ENCODE results near the gene LETM1. TPM values are rescaled to one million over a fixed set of nuclear protein-coding genes. Genes with fewer than 3 reads are reported as not detected.

Gene LETM1
- total RNA-seq, 6 donors from 2014 or later = 31.4 to 98.5 (median 47.8) TPM

GRCh38 chr4:1806596-1807331 is 49.2 kb downstream of the LETM1 start:
- peak in 1 of 2 donors; percentile 77 for DNase-seq
- Histone ChIP-seq H3K36me3 (peaks cover 0 to 36% (median 16%) of the 10 kb centered on the region in 4 donors), H3K9me3 (no peaks in the 10 kb centered on the region), H3K4me3 (no peak overlapping the region), H3K27ac (no peak overlapping the region), H3K4me1 (no peaks in the 10 kb centered on the region), H3K27me3 (no peaks in the 10 kb centered on the region)
- 88 to 90% methylated on average over 23 to 34 of the region's 41 CpGs for WGBS, 2 donors
- TF ChIP-seq CTCF (IDR thresholded peaks at IDR 0.05) (no peak), POLR2A (IDR thresholded peaks at IDR 0.05) (no peak), POLR2AphosphoS5 (IDR thresholded peaks at IDR 0.05) (no peak), EP300 (IDR thresholded peaks at IDR 0.05) (no peak)
- no peak for ATAC-seq (ENCODE audit: low FRiP score in 2 of 2)

GRCh38 chr4:1806223-1806564 is 49.8 kb downstream of the LETM1 start:
- Histone ChIP-seq H3K27me3 (no peaks in the 10 kb centered on the region), H3K36me3 (peaks cover 0 to 38% (median 16%) of the 10 kb centered on the region in 4 donors), H3K4me1 (no peaks in the 10 kb centered on the region), H3K4me3 (no peak overlapping the region), H3K9me3 (no peaks in the 10 kb centered on the region), H3K27ac (no peak overlapping the region)
- ATAC-seq (ENCODE audit: low FRiP score in 2 of 2) = no peak
- TF ChIP-seq POLR2A (IDR thresholded peaks at IDR 0.05) (no peak), CTCF (IDR thresholded peaks at IDR 0.05) (no peak), POLR2AphosphoS5 (IDR thresholded peaks at IDR 0.05) (no peak), EP300 (IDR thresholded peaks at IDR 0.05) (no peak)
- peak in 1 of 2 donors; percentile 77 for DNase-seq
- 89% methylated on average over 5 to 11 of the region's 11 CpGs for WGBS, 2 donors

- Histone ChIP-seq H3K27ac (no peak overlapping the region), H3K36me3 (peaks cover 0 to 38% (median 14%) of the 10 kb centered on the region in 4 donors), H3K9me3 (no peaks in the 10 kb centered on the region), H3K4me1 (no peaks in the 10 kb centered on the region), H3K4me3 (no peak overlapping the region), H3K27me3 (no peaks in the 10 kb centered on the region)
- 90 to 92% methylated on average over 33 to 44 of the region's 47 CpGs for WGBS, 2 donors
- no peak for ATAC-seq (ENCODE audit: low FRiP score in 2 of 2)
- DNase-seq = peak in 1 of 2 donors; percentile 84
- no peak for TF ChIP-seq EP300 (IDR thresholded peaks at IDR 0.05)
- no peak for TF ChIP-seq POLR2AphosphoS5 (IDR thresholded peaks at IDR 0.05)
- no peak for TF ChIP-seq POLR2A (IDR thresholded peaks at IDR 0.05)
- TF ChIP-seq CTCF (IDR thresholded peaks at IDR 0.05) = no peak
Measured at GRCh38 chr4:1805493-1806222, 50.3 kb downstream of the LETM1 start.

GRCh38 chr4:1804638-1805492 is 51.1 kb downstream of the LETM1 start:
- 92% methylated on average over 27 to 37 of the region's 37 CpGs for WGBS, 2 donors

More at GRCh38 chr4:1804638-1805492, 51.1 kb downstream of the LETM1 start:
- DNase-seq = peak in 1 of 2 donors; percentile 78
- Histone ChIP-seq H3K36me3 (peaks cover 0 to 38% (median 13%) of the 10 kb centered on the region in 4 donors), H3K9me3 (no peaks in the 10 kb centered on the region), H3K4me1 (no peaks in the 10 kb centered on the region), H3K27ac (no peak overlapping the region), H3K4me3 (no peak overlapping the region), H3K27me3 (no peaks in the 10 kb centered on the region)
- TF ChIP-seq EP300 (IDR thresholded peaks at IDR 0.05) = no peak
- no peak for TF ChIP-seq POLR2AphosphoS5 (IDR thresholded peaks at IDR 0.05)
- TF ChIP-seq CTCF (IDR thresholded peaks at IDR 0.05) = no peak
- TF ChIP-seq POLR2A (IDR thresholded peaks at IDR 0.05) = no peak
- ATAC-seq (ENCODE audit: low FRiP score in 2 of 2) = no peak

Measured in upper lobe of left lung (tissue), 6 donors.